HEK293 (cell line): ENCODE results near the gene TBX1.

Experiments
- AEBP2 ChIP-seq: fragments of 450-650 bp; formaldehyde crosslinking; IDR thresholded peaks from 2 replicates; pipeline ENCODE4 v1.5.1; 2016; ENCODE audit warnings: missing biosample characterization, missing genetic modification characterization, borderline replicate concordance
- CTCF ChIP-seq: fragments of 450-650 bp; formaldehyde crosslinking; IDR thresholded peaks from 2 replicates; pipeline ENCODE4 v1.5.1; 2016; ENCODE audit warnings: missing biosample characterization, missing genetic modification characterization
- KLF7 ChIP-seq: fragments of 450-650 bp; formaldehyde crosslinking; IDR thresholded peaks from 2 replicates; pipeline ENCODE4 v1.5.1; 2016; ENCODE audit warnings: missing biosample characterization, missing genetic modification characterization, borderline replicate concordance
- ZNF239 ChIP-seq: fragments of 450-650 bp; formaldehyde crosslinking; IDR thresholded peaks from 2 replicates; pipeline ENCODE4 v1.5.1; 2016; ENCODE audit warnings: missing biosample characterization, missing genetic modification characterization
- ZNF433 ChIP-seq: fragments of 450-650 bp; formaldehyde crosslinking; IDR thresholded peaks from 2 replicates; pipeline ENCODE4 v1.5.1; 2016; ENCODE audit warnings: missing biosample characterization, missing genetic modification characterization, low read depth
- ZNF777 ChIP-seq: fragments of 450-650 bp; formaldehyde crosslinking; IDR thresholded peaks from 2 replicates; pipeline ENCODE4 v1.5.1; 2017; ENCODE audit warnings: missing biosample characterization, missing genetic modification characterization, borderline replicate concordance
- ZNF785 ChIP-seq: fragments of 450-650 bp; formaldehyde crosslinking; IDR thresholded peaks from 2 replicates; pipeline ENCODE4 v1.5.1; 2016; ENCODE audit warnings: missing biosample characterization, missing genetic modification characterization
- TF ChIP-seq, protein P1 (sequence below): sonication (generic); formaldehyde crosslinking; IDR thresholded peaks from 2 replicates; pipeline ENCODE4 v1.8.1; 2022; ENCODE audit warnings: mild to moderate bottlenecking, moderate library complexity, missing genetic modification reagents

GRCh38 chr22:19814428-19814827, 53.9 kb downstream of the TBX1 start:
- no peak for TF ChIP-seq ZNF785 (tag by site-specific recombination)
- TF ChIP-seq CTCF, result no peak
- no peak for TF ChIP-seq ZNF433
- TF ChIP-seq, protein P1, sequence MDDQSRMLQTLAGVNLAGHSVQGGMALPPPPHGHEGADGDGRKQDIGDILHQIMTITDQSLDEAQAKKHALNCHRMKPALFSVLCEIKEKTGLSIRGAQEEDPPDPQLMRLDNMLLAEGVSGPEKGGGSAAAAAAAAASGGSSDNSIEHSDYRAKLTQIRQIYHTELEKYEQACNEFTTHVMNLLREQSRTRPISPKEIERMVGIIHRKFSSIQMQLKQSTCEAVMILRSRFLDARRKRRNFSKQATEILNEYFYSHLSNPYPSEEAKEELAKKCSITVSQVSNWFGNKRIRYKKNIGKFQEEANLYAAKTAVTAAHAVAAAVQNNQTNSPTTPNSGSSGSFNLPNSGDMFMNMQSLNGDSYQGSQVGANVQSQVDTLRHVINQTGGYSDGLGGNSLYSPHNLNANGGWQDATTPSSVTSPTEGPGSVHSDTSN (CRISPR knock-in tag), result no peak
- TF ChIP-seq KLF7, result no peak
- no peak for TF ChIP-seq ZNF777 (tag by site-specific recombination)
- TF ChIP-seq AEBP2 (tag by site-specific recombination), result no peak
- TF ChIP-seq ZNF239 (tag by site-specific recombination), result no peak
